PFSK-1 (cell line): ENCODE data around the gene DUS1L.

ENCODE experiments used
- FOXP2 ChIP-seq: optimal IDR thresholded peaks from 2 replicates; pipeline ENCODE3; 2011; ENCODE audit warnings: borderline replicate concordance, control low read depth, inconsistent platforms; ENCODE audit not compliant: insufficient read depth; ENCODE audit errors: extremely low read length, extremely low read depth
- POLR2AphosphoS5 ChIP-seq: IDR thresholded peaks from 2 replicates; pipeline ENCODE4 v1.6.1; 2012; ENCODE audit warnings: low read depth, mild to moderate bottlenecking, control low read depth, low read length, moderate library complexity
- SIN3A ChIP-seq: IDR thresholded peaks from 2 replicates; pipeline ENCODE4 v1.6.1; 2012; ENCODE audit warnings: mild to moderate bottlenecking, low read length, moderate library complexity, borderline replicate concordance; ENCODE audit not compliant: insufficient read depth
- TAF1 ChIP-seq: IDR thresholded peaks from 2 replicates; pipeline ENCODE4 v1.6.1; 2012; ENCODE audit warnings: low read length, control low read depth, borderline replicate concordance; ENCODE audit not compliant: insufficient read depth
- TF ChIP-seq, protein P1 (sequence below), 2 experiments: IDR thresholded peaks; 2 replicates each; pipeline versions ENCODE4 v1.6.1 to v1.8.0; 2011 to 2012; ENCODE audit warnings: low read depth in 2 of 2, low read length in 2 of 2, control low read depth in 1 of 2, inconsistent platforms in 1 of 2, mild to moderate bottlenecking in 1 of 2, moderate library complexity in 1 of 2; ENCODE audit not compliant: insufficient read depth in 1 of 2

DUS1L gene

DNA sequence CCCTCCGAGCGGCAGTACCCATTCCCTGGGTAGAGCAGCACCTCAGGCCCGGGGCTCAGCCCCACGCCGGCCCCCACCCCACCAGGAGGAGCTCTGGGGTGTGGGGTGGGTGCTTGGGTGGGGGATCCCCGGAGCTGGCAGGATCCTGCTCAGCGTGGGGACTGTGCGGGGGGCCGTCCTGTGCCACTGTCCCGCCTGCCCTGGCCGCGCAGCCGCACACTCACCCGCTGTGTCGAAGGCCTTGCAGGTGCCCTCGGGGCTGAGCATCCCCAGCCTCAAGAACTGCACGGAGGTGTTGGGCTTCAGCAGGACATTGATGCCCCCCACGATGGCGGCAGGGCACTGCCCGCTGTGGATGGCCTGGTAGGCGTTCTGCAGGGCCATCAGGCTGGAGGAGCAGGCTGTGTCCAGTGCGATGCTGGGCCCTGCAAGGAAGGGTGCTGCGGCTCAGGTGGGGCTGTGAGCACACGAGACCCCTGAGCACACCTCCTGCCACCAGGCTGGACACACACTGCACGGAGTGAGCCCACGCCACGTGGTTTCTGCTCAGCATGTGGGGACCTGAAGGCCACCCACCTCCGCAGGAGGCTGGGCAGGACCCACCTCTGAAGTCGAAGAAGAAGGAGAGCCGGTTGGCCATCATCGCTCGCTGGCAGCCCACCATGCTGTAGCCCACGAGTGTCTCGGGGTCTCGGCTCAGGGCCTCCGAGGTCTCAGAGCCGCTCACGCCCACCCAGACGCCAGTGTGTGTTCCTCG lies 27.6 kb upstream of the DUS1L start:
- TF ChIP-seq SIN3A = no peak
- no peak; the same call in 1 of the 2 replicates for TF ChIP-seq POLR2AphosphoS5
- no peak for TF ChIP-seq FOXP2
- TF ChIP-seq, protein P1, sequence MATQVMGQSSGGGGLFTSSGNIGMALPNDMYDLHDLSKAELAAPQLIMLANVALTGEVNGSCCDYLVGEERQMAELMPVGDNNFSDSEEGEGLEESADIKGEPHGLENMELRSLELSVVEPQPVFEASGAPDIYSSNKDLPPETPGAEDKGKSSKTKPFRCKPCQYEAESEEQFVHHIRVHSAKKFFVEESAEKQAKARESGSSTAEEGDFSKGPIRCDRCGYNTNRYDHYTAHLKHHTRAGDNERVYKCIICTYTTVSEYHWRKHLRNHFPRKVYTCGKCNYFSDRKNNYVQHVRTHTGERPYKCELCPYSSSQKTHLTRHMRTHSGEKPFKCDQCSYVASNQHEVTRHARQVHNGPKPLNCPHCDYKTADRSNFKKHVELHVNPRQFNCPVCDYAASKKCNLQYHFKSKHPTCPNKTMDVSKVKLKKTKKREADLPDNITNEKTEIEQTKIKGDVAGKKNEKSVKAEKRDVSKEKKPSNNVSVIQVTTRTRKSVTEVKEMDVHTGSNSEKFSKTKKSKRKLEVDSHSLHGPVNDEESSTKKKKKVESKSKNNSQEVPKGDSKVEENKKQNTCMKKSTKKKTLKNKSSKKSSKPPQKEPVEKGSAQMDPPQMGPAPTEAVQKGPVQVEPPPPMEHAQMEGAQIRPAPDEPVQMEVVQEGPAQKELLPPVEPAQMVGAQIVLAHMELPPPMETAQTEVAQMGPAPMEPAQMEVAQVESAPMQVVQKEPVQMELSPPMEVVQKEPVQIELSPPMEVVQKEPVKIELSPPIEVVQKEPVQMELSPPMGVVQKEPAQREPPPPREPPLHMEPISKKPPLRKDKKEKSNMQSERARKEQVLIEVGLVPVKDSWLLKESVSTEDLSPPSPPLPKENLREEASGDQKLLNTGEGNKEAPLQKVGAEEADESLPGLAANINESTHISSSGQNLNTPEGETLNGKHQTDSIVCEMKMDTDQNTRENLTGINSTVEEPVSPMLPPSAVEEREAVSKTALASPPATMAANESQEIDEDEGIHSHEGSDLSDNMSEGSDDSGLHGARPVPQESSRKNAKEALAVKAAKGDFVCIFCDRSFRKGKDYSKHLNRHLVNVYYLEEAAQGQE (IDR thresholded peaks at IDR 0.05; ENCODE audit: insufficient read depth in 1 of 2, low read depth in 2 of 2, low read length in 2 of 2) = no peak
- TF ChIP-seq TAF1 = no peak

DNA sequence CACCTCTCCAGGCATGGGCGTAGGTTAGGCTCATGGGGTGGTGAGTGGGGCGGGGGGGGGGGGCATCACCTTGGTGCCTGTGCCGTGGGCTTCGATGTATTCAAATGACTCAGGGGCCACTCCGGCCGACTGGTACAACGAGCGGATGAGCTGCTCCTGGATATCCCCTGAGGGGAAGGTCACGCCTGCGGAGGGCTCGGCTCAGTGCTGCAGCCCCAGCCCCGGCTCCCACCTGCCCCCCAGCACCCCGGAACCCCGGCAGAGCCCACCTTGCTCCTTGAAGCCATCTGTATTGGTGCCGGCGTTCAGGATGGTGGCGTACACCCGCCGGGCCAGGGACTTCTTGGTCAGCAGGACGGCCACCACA lies 27.0 kb upstream of the DUS1L start:
- no peak for TF ChIP-seq TAF1
- TF ChIP-seq FOXP2 = no peak
- TF ChIP-seq SIN3A = no peak
- no peak for TF ChIP-seq POLR2AphosphoS5
- TF ChIP-seq, protein P1 (IDR thresholded peaks at IDR 0.05; ENCODE audit: insufficient read depth in 1 of 2, low read depth in 2 of 2, low read length in 2 of 2) = no peak

DNA sequence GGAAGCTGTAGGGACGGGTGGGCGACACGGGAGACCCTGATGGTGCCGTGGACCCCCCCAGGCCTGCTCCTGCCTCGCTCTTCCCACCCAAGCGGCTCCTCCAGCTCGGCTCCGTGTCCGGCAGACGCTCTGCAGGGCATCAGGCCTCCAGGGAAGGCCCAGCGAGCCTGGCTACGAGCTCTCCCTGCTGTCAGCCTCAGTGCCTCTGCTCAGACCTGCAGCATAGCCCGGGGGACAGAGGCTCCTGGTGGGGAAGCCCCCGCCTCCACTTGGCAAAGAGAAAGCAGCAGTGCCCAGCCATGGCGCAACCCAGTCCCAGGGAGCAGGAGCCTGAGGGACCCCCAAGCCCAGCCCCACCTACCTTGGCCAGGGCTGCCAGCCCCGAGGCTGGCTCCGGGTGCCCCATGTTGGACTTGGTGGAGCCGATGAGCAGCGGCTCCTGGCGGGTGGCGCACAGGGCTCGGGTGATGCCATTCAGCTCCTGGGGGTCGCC lies 26.5 kb upstream of the DUS1L start:
- TF ChIP-seq, protein P1 (IDR thresholded peaks at IDR 0.05; ENCODE audit: insufficient read depth in 1 of 2, low read depth in 2 of 2, low read length in 2 of 2) = no peak
- TF ChIP-seq TAF1 = no peak
- TF ChIP-seq FOXP2 = no peak
- TF ChIP-seq SIN3A = no peak
- no peak for TF ChIP-seq POLR2AphosphoS5

DNA sequence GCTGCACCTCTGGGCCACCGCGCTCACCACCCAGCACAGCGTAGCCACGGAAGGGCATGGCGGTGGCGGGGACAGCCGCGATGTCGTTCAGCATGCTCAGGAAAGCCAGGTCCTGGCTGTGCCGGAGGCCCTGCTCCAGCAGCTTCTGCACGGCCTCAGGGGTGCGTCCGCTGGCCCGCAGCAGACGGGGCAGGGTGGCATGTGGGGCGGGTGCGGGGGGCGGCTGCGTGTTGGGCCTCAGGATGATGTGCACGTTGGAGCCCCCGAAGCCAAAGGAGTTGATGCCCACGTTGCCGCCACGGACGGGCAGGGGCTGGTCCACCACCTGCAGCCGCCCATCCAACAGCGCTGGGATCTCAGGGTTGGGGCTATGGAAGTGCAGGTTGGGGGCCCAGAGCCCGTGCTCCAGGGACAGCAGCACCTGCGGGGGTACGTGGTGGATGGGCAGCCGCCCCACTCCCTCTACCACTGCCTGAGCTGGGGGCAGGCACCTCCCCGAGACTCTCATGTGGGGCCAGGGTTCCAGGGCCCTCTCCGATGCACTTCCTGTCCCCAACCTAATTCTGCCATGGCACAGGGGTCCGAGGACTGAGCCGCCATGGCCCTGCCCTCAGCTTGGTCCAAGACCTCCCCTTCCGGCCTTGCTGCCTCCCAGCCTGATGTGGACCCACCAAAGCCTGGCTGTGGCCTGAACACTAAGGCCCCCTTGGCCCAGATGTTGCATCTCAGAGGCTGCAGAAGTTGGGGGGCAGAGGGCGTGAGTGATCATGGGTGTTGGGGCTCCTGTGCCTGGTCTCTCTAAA lies 25.9 kb upstream of the DUS1L start:
- TF ChIP-seq FOXP2 = no peak
- TF ChIP-seq, protein P1 (IDR thresholded peaks at IDR 0.05; ENCODE audit: insufficient read depth in 1 of 2, low read depth in 2 of 2, low read length in 2 of 2) = no peak
- TF ChIP-seq POLR2AphosphoS5 = peak; percentile 8; the same call in 1 of the 2 replicates
